SHP77 treated with DMSO at 0.1 percent for 48 hours (cell line): Measurements from ENCODE around the gene OR51B4.
"Not testable (repeated sequence)": the region's sequence is repeated elsewhere in the genome, so short reads cannot be mapped to it uniquely, and the experiment has no call there.

Source experiments
- DNase-seq: peaks from one replicate; lab custom pipeline; 2025; lab: John Stamatoyannopoulos, UW

Gene OR51B4

DNA sequence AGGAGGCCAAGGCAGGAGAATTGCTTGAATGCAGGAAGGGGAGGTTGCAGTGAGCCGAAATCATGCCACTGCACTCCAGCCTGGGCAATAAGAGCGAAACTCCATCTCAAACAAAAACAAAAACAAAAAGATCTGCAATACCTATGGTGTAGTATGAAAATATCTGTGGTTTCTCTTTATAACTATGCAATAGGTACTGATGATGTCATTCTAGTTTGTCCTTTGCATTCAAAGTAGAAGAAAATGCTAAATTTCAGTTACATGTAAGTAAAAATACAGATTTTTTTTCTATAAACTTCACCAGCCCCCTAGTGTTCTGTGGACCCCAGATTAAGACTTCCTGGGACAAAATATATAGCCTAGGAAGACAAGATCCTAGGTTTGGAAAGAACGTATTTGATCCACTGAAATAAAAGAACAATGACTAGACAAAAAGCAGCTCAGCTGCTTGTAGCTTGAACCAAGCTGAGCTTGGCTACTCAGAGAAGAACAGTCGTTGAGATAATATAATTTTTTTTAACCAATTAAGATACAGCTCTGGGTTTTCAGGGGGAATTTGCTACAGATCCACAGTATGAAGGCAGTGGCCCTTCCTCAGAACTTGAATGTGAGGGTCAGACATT is 29.2 kb downstream of the OR51B4 start:
- no peak for DNase-seq

DNA sequence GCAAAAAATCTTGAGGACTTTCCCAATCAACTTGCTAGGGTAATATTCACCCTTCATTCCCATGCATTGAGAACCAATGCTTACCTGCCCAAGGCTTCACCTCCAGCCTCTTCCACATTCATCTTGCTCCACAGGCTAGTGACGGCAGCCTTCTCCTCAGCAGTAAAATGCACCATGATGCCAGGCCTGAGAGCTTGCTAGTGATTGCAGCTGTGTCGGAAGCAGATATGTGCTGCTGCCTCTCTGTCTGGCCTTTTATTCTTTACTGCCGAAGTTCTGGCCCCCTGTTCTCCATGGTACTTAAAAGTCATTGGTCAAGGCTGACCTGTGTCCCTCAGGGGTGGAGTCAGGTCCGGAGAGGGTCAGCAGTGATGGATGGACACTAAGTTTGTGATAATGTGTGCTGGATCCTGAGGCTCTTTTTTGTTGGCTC is 32.0 kb downstream of the OR51B4 start, which contains the start of gene HBE1:
TSS of gene HBE1 (minus strand) at position 231 of the 433 bp plus-strand sequence. CDS start at position 176, 55 bp downstream.
- no peak for DNase-seq

DNA sequence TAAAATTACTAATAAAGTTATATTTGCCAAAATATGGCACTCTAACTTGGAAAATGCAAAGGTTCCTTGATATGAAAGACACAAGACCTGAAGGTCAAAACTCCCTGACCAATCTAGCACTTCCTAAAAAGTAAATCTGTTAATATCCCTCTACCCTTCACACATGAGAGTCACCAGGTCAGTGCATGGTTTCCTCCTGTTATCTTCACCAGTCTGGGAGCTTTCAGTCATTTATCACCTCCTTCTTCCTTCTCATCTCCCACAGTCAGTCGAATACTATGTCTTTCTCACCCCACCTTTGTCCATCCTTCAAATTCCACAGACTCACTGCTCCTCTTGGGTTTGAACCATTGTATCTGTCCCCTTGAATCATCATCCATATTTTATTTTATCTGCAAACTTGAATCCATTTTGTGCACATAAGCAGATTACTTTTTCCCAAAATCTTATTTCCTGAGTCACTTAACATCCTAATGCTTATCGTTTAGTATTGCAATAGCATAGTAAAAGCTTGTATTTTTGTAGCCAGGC is 34.6 kb downstream of the OR51B4 start:
- no peak for DNase-seq

DNA sequence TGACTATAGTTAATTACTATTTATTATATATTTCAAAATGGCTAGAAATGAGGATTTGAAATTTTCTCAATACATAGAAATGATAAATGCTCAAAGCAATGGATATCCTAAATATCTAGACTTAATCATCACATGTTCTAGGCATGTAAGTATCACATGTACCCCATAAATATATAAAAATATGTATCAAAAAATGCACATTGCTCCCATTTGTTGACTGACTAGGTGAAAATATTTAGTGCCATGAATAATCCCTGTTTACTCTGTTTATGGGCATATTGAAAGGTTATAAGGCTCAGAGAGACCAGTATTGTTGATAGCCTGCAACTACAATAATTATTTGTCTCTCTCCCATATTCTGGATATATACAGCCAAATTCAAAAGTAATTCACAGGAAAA is 35.1 kb downstream of the OR51B4 start:
- no peak for DNase-seq

DNA sequence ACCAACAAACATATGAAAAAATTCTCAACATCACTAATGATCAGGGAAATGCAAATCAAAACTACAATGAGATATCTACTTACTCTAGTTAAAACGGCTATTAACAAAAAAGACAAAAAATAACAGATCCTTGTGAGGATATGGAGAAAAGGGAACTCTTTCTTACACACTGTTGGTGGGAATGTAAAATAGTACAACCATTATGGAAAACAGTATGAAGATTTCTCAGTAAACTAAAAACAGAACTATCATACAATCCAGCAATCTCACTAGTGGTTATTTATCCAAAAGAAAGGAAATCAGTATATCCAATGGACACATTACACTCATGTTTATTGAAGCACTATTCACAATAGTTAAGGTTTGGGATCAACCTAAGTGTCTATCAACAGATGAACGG is 35.9 kb downstream of the OR51B4 start:
- no peak for DNase-seq

DNA sequence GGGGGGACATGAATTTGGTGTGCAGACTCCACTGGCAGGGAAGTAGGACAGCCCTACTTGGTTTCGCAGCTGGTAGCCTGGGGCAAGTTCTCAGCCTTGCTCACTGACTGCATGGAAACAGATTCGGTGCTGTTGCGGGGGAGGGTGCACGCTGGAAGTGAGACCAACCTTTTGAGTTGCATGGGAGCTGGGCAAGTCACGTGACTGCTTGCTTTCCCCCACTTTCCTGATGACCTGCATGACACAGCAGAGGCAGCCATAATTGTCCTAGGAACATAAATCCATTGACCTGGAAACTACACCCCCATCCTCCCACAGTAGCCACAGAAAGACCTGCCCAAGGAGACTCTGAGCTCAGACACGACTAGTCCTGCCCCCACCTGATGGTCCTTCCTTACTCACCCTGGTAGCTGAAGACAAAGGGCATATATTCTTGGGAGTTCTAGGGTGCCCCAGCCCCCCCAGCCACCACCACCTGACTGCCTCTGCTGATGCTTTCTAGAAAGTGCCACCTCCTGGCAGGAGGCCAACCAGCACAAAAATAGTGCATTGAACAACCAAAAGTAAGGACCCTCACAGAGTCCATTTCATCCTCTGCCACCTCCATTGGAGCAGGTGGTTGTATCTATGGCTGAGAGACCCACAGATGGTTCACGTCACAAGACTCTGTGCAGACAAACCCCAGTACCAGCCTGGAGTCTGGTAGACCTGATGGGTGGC is 43.0 kb downstream of the OR51B4 start:
- no peak for DNase-seq

DNA sequence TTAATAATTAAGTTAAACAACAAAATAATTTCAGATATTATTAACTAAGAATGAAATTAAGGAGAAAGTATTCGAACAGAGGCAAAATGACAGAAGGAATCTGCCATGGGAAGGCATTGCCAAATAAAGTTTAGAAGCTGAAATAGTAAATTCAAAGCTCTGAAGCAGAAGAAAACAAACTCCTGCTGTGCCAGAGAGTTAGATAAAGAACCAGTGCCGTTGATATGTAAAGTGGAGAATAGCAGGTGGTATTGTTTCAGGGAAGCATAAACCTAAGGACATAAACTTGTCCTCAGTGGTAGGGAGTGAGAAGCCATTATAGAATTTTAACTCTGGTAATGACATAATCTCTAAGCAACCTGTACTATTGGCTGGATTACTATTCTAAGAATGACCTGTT is 44.5 kb downstream of the OR51B4 start:
- DNase-seq = no peak

DNA sequence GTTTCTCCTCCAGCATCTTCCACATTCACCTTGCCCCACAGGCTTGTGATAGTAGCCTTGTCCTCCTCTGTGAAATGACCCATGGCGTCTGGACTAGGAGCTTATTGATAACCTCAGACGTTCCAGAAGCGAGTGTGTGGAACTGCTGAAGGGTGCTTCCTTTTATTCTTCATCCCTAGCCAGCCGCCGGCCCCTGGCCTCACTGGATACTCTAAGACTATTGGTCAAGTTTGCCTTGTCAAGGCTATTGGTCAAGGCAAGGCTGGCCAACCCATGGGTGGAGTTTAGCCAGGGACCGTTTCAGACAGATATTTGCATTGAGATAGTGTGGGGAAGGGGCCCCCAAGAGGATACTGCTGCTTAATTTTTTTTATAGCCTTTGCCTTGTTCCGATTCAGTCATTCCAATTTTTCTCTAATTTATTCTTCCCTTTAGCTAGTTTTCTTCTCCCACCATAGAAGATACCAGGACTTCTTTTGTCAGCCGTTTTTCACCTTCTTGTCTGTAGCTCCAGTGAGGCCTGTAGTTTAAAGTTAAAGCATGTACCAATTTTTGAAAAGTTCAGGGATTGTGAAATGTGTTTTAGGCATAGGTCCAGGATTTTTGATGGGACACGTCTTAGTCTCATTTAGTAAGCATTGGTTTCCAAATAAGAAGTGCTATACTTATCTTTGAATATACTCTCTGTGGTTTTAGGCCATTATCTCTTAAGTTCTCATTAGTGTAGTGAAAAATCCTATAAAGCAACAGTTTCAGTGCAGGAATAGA is 46.9 kb downstream of the OR51B4 start, which contains the start of gene HBG2:
TSS of gene HBG2 (minus strand) at position 136 of the 768 bp plus-strand sequence. CDS start at position 83, 53 bp downstream.
- not testable (repeated sequence) for DNase-seq

DNA sequence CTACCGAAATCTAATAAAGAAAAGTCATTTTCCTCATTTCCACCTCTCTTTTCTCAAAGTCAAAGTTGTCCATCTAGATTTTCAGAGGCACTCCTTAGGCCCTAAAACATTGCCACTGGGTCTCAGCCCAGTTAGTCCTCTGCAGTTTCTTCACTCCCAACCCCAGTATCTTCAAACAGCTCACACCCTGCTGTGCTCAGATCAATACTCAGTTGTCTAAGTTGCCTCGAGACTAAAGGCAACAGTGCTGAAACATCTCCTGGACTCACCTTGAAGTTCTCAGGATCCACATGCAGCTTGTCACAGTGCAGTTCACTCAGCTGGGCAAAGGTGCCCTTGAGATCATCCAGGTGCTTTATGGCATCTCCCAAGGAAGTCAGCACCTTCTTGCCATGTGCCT is 47.7 kb downstream of the OR51B4 start:
- not testable (repeated sequence) for DNase-seq

DNA sequence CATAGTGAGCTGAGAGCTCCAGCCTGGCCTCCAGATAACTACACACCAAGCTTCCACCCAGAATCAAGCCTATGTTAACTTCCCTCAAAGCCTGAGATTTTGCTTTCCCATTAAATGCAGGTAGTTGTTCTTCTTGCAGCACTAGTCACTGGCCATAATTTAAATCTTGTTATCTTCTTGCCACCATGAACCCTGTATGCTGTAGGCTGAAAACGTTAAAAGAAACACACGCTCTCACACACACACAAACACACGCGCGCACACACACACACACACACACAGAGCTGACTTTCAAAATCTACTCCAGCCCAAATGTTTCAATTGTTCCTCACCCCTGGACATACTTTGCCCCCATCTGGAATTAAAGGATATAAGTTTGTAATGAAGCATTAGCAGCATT is 48.3 kb downstream of the OR51B4 start:
- not testable (repeated sequence) for DNase-seq

DNA sequence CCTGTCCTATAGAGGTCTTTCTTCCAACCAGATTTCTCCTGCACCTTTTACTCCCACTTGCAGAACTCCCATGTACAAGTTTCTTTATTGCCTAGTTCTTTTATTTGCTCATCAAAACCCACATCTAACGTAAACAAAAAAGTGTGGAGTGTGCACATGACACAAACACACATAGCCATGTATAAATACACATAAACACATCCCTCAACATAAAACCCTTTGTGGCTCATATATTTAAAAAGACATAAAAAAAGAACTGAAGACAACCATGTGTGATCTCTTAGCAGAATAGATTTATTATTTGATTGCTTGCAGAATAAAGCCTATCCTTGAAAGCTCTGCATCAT is 48.9 kb downstream of the OR51B4 start:
- no peak for DNase-seq

DNA sequence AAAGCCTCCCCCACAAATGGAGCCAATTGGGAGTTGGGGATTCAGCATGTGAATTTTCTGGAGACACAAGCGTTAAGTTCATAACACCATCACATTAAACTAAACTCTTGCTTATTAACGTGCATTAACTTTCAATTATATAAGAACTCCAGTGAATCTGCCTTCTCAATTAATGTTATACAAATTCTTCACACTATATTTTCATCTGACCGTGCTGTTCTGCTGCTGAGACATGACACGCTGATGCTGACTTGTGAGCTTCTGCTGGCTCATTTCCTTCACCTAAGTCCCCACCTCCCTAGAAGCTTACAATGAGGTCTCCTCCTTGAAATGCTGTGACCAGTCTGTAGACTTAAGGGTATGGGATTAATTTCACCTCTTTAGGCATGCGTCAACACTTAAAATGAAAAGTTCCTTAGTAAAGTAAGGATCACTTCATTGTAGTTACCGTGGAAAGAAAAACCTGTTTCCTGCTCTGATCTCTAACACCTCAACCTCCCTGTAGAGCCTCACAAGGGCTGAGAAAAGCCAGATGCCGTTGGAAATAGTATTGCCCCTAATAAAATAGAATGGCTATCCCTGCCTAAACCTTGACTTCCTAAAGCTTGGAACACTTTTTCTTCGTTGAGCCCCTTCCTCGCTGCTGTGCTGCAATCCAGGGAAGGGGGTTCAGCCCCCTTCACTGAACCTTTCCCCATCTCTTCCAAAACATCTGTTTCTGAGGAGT is 49.4 kb downstream of the OR51B4 start:
- DNase-seq = no peak

DNA sequence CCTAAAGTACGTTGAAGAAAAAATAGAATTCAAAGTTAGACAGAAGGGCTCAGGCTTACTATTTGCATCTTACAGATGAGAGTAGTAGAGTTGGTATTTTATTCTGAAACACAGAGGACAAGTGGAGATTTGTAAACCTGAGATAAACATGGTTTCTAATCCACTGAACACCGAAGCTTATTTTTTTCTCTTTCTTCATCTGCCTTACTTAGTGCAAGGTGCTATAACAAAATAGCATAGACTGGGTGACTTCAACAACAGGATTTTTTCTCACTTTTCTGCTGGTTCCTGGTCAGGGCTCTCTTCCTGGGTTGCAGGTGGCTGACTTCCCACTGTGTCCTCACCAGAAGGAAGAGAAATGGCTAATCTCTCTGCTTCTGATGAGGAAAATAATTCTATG is 50.0 kb downstream of the OR51B4 start:
- DNase-seq = no peak
